ENCODE data around the gene SIAH3. TPM values are rescaled to one million over a fixed set of nuclear protein-coding genes. Genes with fewer than 3 reads are reported as not detected.

The SIAH3 gene
- total RNA-seq, 2 experiments from 2014 or later, result not detected

GRCh38 chr13:45776748-45777147 is 74.8 kb downstream of the SIAH3 start:
- Histone ChIP-seq H3K4me1 (ENCODE audit: insufficient read depth, low read length, poor library complexity, severe bottlenecking) (no peaks in the 10 kb centered on the region), H3K4me2 (ENCODE audit: low read length) (no peak overlapping the region), H3K27ac (ENCODE audit: low read depth, low read length, poor library complexity, severe bottlenecking) (no peak overlapping the region), H3K4me3 (ENCODE audit: low read depth, low read length, poor library complexity, severe bottlenecking) (no peak overlapping the region), H3K9me3 (ENCODE audit: low read length) (no peaks in the 10 kb centered on the region), H4K20me1 (ENCODE audit: insufficient read depth, low read length) (no peaks in the 10 kb centered on the region; the same call in 1 of the 2 replicates), H3K36me3 (ENCODE audit: insufficient read depth, low read length) (no peaks in the 10 kb centered on the region), H3K9me2 (ENCODE audit: insufficient read depth, low read length) (no peaks in the 10 kb centered on the region), H3K79me2 (ENCODE audit: insufficient read depth, low read depth, low read length) (no peaks in the 10 kb centered on the region), H2AFZ (ENCODE audit: low read length) (no peak overlapping the region)
- ChIA-PET POLR2A (no interaction called here), CTCF (ENCODE audit: unreplicated experiment) (no interaction called here)
- no peak for DNase-seq (ENCODE audit: low spot score)
- TF ChIP-seq EZH2phosphoT487 (IDR thresholded peaks at IDR 0.05; ENCODE audit: borderline replicate concordance, low read depth, low read length), result no peak
- TF ChIP-seq, protein P1, sequence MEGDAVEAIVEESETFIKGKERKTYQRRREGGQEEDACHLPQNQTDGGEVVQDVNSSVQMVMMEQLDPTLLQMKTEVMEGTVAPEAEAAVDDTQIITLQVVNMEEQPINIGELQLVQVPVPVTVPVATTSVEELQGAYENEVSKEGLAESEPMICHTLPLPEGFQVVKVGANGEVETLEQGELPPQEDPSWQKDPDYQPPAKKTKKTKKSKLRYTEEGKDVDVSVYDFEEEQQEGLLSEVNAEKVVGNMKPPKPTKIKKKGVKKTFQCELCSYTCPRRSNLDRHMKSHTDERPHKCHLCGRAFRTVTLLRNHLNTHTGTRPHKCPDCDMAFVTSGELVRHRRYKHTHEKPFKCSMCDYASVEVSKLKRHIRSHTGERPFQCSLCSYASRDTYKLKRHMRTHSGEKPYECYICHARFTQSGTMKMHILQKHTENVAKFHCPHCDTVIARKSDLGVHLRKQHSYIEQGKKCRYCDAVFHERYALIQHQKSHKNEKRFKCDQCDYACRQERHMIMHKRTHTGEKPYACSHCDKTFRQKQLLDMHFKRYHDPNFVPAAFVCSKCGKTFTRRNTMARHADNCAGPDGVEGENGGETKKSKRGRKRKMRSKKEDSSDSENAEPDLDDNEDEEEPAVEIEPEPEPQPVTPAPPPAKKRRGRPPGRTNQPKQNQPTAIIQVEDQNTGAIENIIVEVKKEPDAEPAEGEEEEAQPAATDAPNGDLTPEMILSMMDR (conservative IDR thresholded peaks at IDR 0.05; ENCODE audit: low read length), result no peak
- intact Hi-C loops (cut with micrococcal nuclease; ENCODE audit: unreplicated experiment), result no loop called here
- BruUV-seq (replicated peaks), result no TSS peak

- H3K79me2 ChIP-seq (ENCODE audit: insufficient read depth, low read depth, low read length), result no peaks in the 10 kb centered on the region
- H3K4me3 ChIP-seq (ENCODE audit: low read depth, low read length, poor library complexity, severe bottlenecking), result no peak overlapping the region
- no peak for DNase-seq (ENCODE audit: low spot score)
- no peaks in the 10 kb centered on the region for H3K9me2 ChIP-seq (ENCODE audit: insufficient read depth, low read length)
- no peak overlapping the region for H3K4me2 ChIP-seq (ENCODE audit: low read length)
- no peak overlapping the region for H3K27ac ChIP-seq (ENCODE audit: low read depth, low read length, poor library complexity, severe bottlenecking)
- no peak for TF ChIP-seq EZH2phosphoT487 (IDR thresholded peaks at IDR 0.05; ENCODE audit: borderline replicate concordance, low read depth, low read length)
- TF ChIP-seq, protein P1 (conservative IDR thresholded peaks at IDR 0.05; ENCODE audit: low read length), result no peak
- no peaks in the 10 kb centered on the region for H3K4me1 ChIP-seq (ENCODE audit: insufficient read depth, low read length, poor library complexity, severe bottlenecking)
- no peak overlapping the region for H2AFZ ChIP-seq (ENCODE audit: low read length)
- H4K20me1 ChIP-seq (ENCODE audit: insufficient read depth, low read length), result no peaks in the 10 kb centered on the region; the same call in 1 of the 2 replicates
- POLR2A ChIA-PET, result no interaction called here
- intact Hi-C loops (cut with micrococcal nuclease; ENCODE audit: unreplicated experiment), result no loop called here
- H3K9me3 ChIP-seq (ENCODE audit: low read length), result no peaks in the 10 kb centered on the region
- BruUV-seq (replicated peaks), result no TSS peak
- CTCF ChIA-PET (ENCODE audit: unreplicated experiment), result interaction anchor here (0.5 kb wide), 1 partner anchor 144 kb away, joined by 5 read pairs; no protein-coding TSS in a partner anchor
- no peaks in the 10 kb centered on the region for H3K36me3 ChIP-seq (ENCODE audit: insufficient read depth, low read length)
Measured at GRCh38 chr13:45775401-45775963, 76.1 kb downstream of the SIAH3 start.

- CTCF ChIA-PET (ENCODE audit: unreplicated experiment), result no interaction called here
- Histone ChIP-seq H2AFZ (ENCODE audit: low read length) (no peak overlapping the region), H3K79me2 (ENCODE audit: insufficient read depth, low read depth, low read length) (no peaks in the 10 kb centered on the region), H3K36me3 (ENCODE audit: insufficient read depth, low read length) (no peaks in the 10 kb centered on the region), H4K20me1 (ENCODE audit: insufficient read depth, low read length) (no peaks in the 10 kb centered on the region; the same call in 1 of the 2 replicates), H3K9me2 (ENCODE audit: insufficient read depth, low read length) (no peaks in the 10 kb centered on the region), H3K4me2 (ENCODE audit: low read length) (no peak overlapping the region), H3K4me1 (ENCODE audit: insufficient read depth, low read length, poor library complexity, severe bottlenecking) (no peaks in the 10 kb centered on the region), H3K27ac (ENCODE audit: low read depth, low read length, poor library complexity, severe bottlenecking) (no peak overlapping the region), H3K9me3 (ENCODE audit: low read length) (no peaks in the 10 kb centered on the region), H3K4me3 (ENCODE audit: low read depth, low read length, poor library complexity, severe bottlenecking) (no peak overlapping the region)
- BruUV-seq (replicated peaks), result no TSS peak
- POLR2A ChIA-PET, result no interaction called here
- intact Hi-C loops (cut with micrococcal nuclease; ENCODE audit: unreplicated experiment), result no loop called here
- DNase-seq (ENCODE audit: low spot score), result no peak
- TF ChIP-seq, protein P1 (conservative IDR thresholded peaks at IDR 0.05; ENCODE audit: low read length), result no peak
- TF ChIP-seq EZH2phosphoT487 (IDR thresholded peaks at IDR 0.05; ENCODE audit: borderline replicate concordance, low read depth, low read length), result no peak
Measured at GRCh38 chr13:45773944-45774343, 77.6 kb downstream of the SIAH3 start.
